HL-60 (cell line): ENCODE measurements around the gene SLC17A1.

Experiments
- DNase-seq, 2 experiments: peaks; one replicate each; pipeline ENCODE4 v3.0.0-alpha.2; 2010 to 2020; ENCODE audit warnings: low read depth in 1 of 2, low spot score in 1 of 2
- H3K27ac ChIP-seq: fragments of 250-450 bp; sonication (Bioruptor Pico); replicated peaks from 2 replicates; pipeline ENCODE4 v1.5.1; 2020; ENCODE audit warnings: mild to moderate bottlenecking, moderate library complexity
- H3K27me3 ChIP-seq: fragments of 250-450 bp; sonication (Bioruptor Pico); 2 replicates; pipeline ENCODE4 v1.5.1; 2021; ENCODE audit warnings: mild to moderate bottlenecking, moderate library complexity; ENCODE audit not compliant: insufficient read depth, poor library complexity, severe bottlenecking
- H3K4me3 ChIP-seq: replicated peaks from 2 replicates; pipeline ENCODE4 v1.5.1; 2011; ENCODE audit warnings: mild to moderate bottlenecking, control low read depth, low read length; ENCODE audit not compliant: insufficient read depth
- GABPA ChIP-seq: IDR thresholded peaks from 2 replicates; pipeline ENCODE4 v1.6.1; 2012; ENCODE audit warnings: low read depth
- POLR2AphosphoS5 ChIP-seq: IDR thresholded peaks from 2 replicates; pipeline ENCODE4 v1.6.1; 2012; ENCODE audit warnings: low read depth
- SPI1 ChIP-seq: IDR thresholded peaks from 2 replicates; pipeline ENCODE4 v1.6.1; 2012; ENCODE audit warnings: low read depth, mild to moderate bottlenecking, borderline replicate concordance
- TF ChIP-seq, protein P1 (sequence below): IDR thresholded peaks from one replicate; pipeline ENCODE4 v1.5.1; 2011; ENCODE audit warnings: low read length, control low read depth, inconsistent platforms; ENCODE audit not compliant: insufficient read depth
- TF ChIP-seq, protein P2 (sequence below): IDR thresholded peaks from 2 replicates; pipeline ENCODE4 v1.6.1; 2012; ENCODE audit warnings: low read depth; ENCODE audit not compliant: insufficient replicate concordance

SLC17A1 gene

DNA sequence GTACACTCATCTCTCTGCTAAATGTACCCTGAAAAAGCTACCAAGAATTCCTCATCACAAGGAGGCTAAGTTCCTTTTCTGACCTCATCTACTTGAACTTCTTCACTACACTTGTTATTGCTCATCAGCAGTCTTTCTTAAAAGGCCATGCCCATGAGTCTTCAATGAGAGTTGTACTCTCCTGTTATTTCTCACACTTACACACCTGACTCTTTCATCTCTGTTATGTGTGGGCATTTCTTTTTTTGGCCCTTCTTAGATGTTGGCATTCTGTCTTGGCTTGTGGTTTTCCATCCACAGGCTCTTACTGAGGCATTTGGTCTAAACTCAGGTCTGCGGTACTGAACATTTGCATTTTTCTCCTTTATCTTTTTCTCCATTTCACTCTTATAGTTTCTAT, 10.7 kb upstream of the SLC17A1 start:
- no peak for TF ChIP-seq GABPA
- no peak for TF ChIP-seq SPI1
- no peak for TF ChIP-seq POLR2AphosphoS5
- TF ChIP-seq, protein P1, sequence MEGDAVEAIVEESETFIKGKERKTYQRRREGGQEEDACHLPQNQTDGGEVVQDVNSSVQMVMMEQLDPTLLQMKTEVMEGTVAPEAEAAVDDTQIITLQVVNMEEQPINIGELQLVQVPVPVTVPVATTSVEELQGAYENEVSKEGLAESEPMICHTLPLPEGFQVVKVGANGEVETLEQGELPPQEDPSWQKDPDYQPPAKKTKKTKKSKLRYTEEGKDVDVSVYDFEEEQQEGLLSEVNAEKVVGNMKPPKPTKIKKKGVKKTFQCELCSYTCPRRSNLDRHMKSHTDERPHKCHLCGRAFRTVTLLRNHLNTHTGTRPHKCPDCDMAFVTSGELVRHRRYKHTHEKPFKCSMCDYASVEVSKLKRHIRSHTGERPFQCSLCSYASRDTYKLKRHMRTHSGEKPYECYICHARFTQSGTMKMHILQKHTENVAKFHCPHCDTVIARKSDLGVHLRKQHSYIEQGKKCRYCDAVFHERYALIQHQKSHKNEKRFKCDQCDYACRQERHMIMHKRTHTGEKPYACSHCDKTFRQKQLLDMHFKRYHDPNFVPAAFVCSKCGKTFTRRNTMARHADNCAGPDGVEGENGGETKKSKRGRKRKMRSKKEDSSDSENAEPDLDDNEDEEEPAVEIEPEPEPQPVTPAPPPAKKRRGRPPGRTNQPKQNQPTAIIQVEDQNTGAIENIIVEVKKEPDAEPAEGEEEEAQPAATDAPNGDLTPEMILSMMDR = no peak
- TF ChIP-seq, protein P2, sequence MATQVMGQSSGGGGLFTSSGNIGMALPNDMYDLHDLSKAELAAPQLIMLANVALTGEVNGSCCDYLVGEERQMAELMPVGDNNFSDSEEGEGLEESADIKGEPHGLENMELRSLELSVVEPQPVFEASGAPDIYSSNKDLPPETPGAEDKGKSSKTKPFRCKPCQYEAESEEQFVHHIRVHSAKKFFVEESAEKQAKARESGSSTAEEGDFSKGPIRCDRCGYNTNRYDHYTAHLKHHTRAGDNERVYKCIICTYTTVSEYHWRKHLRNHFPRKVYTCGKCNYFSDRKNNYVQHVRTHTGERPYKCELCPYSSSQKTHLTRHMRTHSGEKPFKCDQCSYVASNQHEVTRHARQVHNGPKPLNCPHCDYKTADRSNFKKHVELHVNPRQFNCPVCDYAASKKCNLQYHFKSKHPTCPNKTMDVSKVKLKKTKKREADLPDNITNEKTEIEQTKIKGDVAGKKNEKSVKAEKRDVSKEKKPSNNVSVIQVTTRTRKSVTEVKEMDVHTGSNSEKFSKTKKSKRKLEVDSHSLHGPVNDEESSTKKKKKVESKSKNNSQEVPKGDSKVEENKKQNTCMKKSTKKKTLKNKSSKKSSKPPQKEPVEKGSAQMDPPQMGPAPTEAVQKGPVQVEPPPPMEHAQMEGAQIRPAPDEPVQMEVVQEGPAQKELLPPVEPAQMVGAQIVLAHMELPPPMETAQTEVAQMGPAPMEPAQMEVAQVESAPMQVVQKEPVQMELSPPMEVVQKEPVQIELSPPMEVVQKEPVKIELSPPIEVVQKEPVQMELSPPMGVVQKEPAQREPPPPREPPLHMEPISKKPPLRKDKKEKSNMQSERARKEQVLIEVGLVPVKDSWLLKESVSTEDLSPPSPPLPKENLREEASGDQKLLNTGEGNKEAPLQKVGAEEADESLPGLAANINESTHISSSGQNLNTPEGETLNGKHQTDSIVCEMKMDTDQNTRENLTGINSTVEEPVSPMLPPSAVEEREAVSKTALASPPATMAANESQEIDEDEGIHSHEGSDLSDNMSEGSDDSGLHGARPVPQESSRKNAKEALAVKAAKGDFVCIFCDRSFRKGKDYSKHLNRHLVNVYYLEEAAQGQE = no peak
- H3K4me3 ChIP-seq = no peak overlapping the region
- no peak overlapping the region for H3K27ac ChIP-seq
- no peaks in the 10 kb centered on the region for H3K27me3 ChIP-seq
- no peak for DNase-seq

DNA sequence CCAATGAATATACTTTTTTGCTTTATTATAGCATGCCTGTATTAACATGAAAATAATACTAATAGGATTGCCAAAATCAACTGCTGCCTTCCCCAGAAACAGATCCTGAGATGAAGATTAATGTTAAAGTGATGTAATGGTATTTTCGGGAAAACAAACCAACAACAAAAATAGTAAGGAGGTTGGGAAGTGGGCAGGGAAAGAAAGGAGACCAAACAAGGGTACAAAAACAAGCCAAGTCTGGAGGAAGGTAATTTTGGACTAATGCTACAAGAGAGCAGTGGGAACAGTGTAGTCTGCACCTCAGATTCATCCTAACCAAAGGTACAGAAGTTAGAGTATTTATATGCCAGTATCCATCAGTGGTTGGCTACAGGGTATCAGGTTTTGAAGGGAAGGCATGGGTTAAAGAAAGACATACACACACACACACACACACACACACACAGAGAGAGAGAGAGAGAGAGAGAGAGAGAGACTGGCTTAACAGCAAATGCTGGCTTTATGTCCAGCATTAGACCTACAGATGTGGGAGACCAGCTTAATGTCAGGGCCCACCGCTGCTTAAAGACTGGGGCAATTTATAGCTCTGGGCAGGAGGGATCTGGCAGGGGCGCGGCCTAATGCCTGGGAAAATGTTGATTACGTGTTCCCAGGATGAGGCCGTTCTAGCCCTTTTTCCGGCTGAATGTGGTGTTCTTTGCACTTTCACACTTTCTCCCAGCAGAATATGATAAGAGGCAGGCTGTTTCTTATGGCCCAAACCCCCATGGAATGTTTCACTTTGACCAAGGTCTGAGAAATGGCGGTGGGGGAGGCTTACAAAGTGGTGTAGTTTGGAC, 3.8 kb upstream of the SLC17A1 start:
- no peak overlapping the region for H3K27ac ChIP-seq
- H3K27me3 ChIP-seq = no peaks in the 10 kb centered on the region
- no peak for DNase-seq
- no peak overlapping the region for H3K4me3 ChIP-seq
- TF ChIP-seq SPI1 = no peak

DNA sequence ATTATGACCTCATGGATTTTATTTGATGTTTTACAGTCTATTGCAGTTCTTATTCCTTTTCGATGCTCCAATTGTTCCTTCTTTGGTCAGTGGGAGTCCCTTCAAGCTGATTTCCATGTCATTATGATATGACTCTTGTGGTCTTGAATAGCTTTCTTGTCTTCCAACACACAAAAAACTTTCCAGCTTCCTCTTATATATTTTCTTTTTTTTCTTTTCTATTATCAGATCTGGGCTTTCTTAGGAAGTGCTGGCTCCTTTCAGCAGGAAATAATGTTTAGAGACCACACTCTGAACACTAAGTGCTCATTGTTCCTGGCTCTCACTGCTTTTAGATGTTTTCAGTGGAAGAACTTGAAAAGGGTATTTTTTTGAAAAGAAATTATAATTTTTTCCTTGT, 3.1 kb upstream of the SLC17A1 start:
- Histone ChIP-seq H3K27ac (no peak overlapping the region), H3K4me3 (no peak overlapping the region), H3K27me3 (no peaks in the 10 kb centered on the region)
- no peak for DNase-seq
- no peak for TF ChIP-seq SPI1
- TF ChIP-seq GABPA = no peak
- TF ChIP-seq, protein P1 = no peak

DNA sequence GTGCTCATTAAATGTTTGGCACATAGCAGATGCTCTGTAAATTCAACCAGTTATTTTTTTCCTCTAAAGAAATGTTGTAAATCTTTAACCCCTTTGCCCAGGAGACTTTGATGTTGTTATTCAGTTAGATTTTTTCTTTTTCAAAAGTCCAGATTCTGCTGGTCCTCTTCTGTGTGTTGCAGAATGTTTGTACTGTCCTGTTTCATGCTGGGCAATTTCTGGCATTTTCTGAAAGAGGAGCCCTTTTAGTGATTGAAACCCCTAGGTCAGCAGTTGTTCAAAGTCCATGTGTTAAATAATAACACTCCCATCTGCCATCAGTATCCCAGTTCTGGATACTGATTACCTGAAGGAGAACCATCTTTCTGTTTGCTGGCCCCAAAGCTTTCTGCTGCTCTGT, 1.3 kb upstream of the SLC17A1 start:
- Histone ChIP-seq H3K4me3 (no peak overlapping the region), H3K27ac (no peak overlapping the region), H3K27me3 (no peaks in the 10 kb centered on the region)
- TF ChIP-seq POLR2AphosphoS5 = no peak
- no peak for DNase-seq

DNA sequence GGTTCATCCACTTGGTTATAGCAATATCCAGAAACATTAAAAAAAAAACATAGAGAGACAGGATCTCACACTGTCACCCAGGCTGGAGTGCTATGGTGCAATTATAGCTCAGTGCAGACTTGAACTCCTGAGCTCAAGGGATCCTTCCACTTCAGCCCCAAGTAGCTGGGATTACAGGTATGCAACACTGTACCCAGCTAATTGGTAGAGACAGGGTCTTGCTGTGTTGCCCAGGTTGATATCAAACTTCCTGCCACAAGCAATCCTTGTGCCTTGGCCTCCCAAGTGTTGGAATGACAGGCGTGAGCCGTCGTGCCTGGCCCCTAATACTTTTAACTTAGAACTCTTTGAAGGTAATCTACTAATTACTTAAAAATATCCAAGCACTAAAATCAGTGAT, 818 bp upstream of the SLC17A1 start:
- no peak overlapping the region for H3K27ac ChIP-seq
- no peak for DNase-seq
- TF ChIP-seq, protein P1 = no peak
- no peak overlapping the region for H3K4me3 ChIP-seq
- no peaks in the 10 kb centered on the region for H3K27me3 ChIP-seq
